ENCODE data around the gene AGO3. TPM values are rescaled to one million over a fixed set of nuclear protein-coding genes. Genes with fewer than 3 reads are reported as not detected.
"Not testable (repeated sequence)": the region's sequence is repeated elsewhere in the genome, so short reads cannot be mapped to it uniquely, and the experiment has no call there.

The AGO3 gene
- total RNA-seq, 1 donor from 2014 or later = 29.7 TPM

- no peak for DNase-seq
Measured at GRCh38 chr1:35925741-35926140, 5.2 kb upstream of the AGO3 start.

- no peak for DNase-seq
Measured at GRCh38 chr1:35927472-35927871, 3.4 kb upstream of the AGO3 start.

- peak; percentile 79 for DNase-seq
Measured at GRCh38 chr1:35929730-35930592, 944 bp upstream of the AGO3 start.

- DNase-seq = peak; percentile 44
Measured at GRCh38 chr1:35931446-35932157, 697 bp downstream of the AGO3 start.

GRCh38 chr1:35932158-35932636, 1.3 kb downstream of the AGO3 start:
- DNase-seq = no peak

- no peak for DNase-seq
Measured at GRCh38 chr1:35932941-35933340, 2.0 kb downstream of the AGO3 start.

GRCh38 chr1:35935442-35936388, 4.8 kb downstream of the AGO3 start:
- DNase-seq = peak; percentile 88

GRCh38 chr1:35936838-35937237, 5.9 kb downstream of the AGO3 start:
- DNase-seq = no peak

- no peak for DNase-seq
Measured at GRCh38 chr1:35939484-35939883, 8.6 kb downstream of the AGO3 start.

GRCh38 chr1:35945327-35945726, 14.4 kb downstream of the AGO3 start:
- DNase-seq = no peak

- no peak for DNase-seq
Measured at GRCh38 chr1:35947547-35947946, 16.6 kb downstream of the AGO3 start.

- no peak for DNase-seq
Measured at GRCh38 chr1:35958558-35958957, 27.7 kb downstream of the AGO3 start.

GRCh38 chr1:35959304-35959703, 28.4 kb downstream of the AGO3 start:
- DNase-seq = no peak

- DNase-seq = no peak
Measured at GRCh38 chr1:35962952-35963351, 32.0 kb downstream of the AGO3 start.

- not testable (repeated sequence) for DNase-seq
Measured at GRCh38 chr1:35964277-35964676, 33.4 kb downstream of the AGO3 start.

GRCh38 chr1:35968396-35968795, 37.5 kb downstream of the AGO3 start:
- no peak for DNase-seq

GRCh38 chr1:35971601-35972000, 40.7 kb downstream of the AGO3 start:
- no peak for DNase-seq

GRCh38 chr1:35972631-35973030, 41.7 kb downstream of the AGO3 start:
- not testable (repeated sequence) for DNase-seq

- DNase-seq = no peak
Measured at GRCh38 chr1:35980090-35980489, 49.2 kb downstream of the AGO3 start.

- DNase-seq = no peak
Measured at GRCh38 chr1:35988237-35988636, 57.3 kb downstream of the AGO3 start.

- no peak for DNase-seq
Measured at GRCh38 chr1:36006941-36007500, 76.1 kb downstream of the AGO3 start.

- DNase-seq = peak; percentile 4
Measured at GRCh38 chr1:36007741-36008140, 76.8 kb downstream of the AGO3 start.

All from tongue (tissue), 2 donors.